HepG2 (cell line): ENCODE measurements around the gene GTF2F2. TPM values are rescaled to one million over a fixed set of nuclear protein-coding genes. Genes with fewer than 3 reads are reported as not detected.

Experiments used
- ATAC-seq: fragments of 200-7000 bp; cut with Tn5 transposase; 3 replicates; pipeline ENCODE4 v1.9.1; 2020; ENCODE audit warnings: mild to moderate bottlenecking, moderate library complexity
- BruUV-seq: library from RNA; stranded (reverse); fragments of 400-500 nt; replicated peaks from 2 replicates; lab custom pipeline; 2021; lab: Mats Ljungman, UMichigan
- CTCF ChIA-PET: fragments of 300-600 bp; formaldehyde crosslinking; extraction: SDS; loops from one replicate; lab custom pipeline; 2021; ENCODE audit warnings: low total read pairs, inconsistent platforms, low intra/inter-chr PET ratio; lab: Yijun Ruan, JAX
- POLR2A ChIA-PET: fragments of 350-600 bp; sonication (Branson Sonifier 250); formaldehyde crosslinking; loops from one replicate; lab custom pipeline; 2020; ENCODE audit warnings: antibody characterized with exemption, inconsistent platforms; lab: Yijun Ruan, JAX
- DNase-seq: peaks from one replicate; pipeline ENCODE4 v3.0.0-alpha.2; 2015; ENCODE audit warnings: low spot score
- FAIRE-seq: peaks from 3 replicates; lab custom pipeline; 2011; peaks lifted over from hg19 to GRCh38; lab: Jason Lieb, UNC
- H2AFZ ChIP-seq: one replicate; pipeline ENCODE4 v1.6.1; 2011; ENCODE audit warnings: low read length, inconsistent platforms
- H3K27ac ChIP-seq: fragments of 300-600 bp; 3 replicates; pipeline ENCODE4 v1.8.0; 2011; ENCODE audit warnings: mixed run types, mild to moderate bottlenecking, mixed read lengths, low read length, inconsistent platforms; ENCODE audit not compliant: insufficient read depth; ENCODE audit errors: extremely low read length
- H3K27me3 ChIP-seq, 2 experiments: fragments of 200-600 bp in 1 of 2; 2 replicates in 1 of 2; 3 replicates in 1 of 2; pipeline versions ENCODE4 v1.6.0 to v1.8.0; 2011; ENCODE audit warnings: low read length in 2 of 2, mild to moderate bottlenecking in 2 of 2, moderate library complexity in 2 of 2, inconsistent platforms in 1 of 2; ENCODE audit not compliant: insufficient read depth in 2 of 2, control insufficient read depth in 1 of 2
- H3K36me3 ChIP-seq, 2 experiments: fragments of 200-600 bp in 1 of 2; replicated peaks in 1 of 2; 2 replicates in 1 of 2; 3 replicates in 1 of 2; pipeline versions ENCODE4 v1.5.1 to v1.8.0; 2011; ENCODE audit warnings: low read length in 2 of 2, inconsistent platforms in 1 of 2; ENCODE audit not compliant: insufficient read depth in 2 of 2, control insufficient read depth in 1 of 2
- H3K4me1 ChIP-seq: 2 replicates; pipeline ENCODE4 v1.5.1; 2012; ENCODE audit warnings: low read length, inconsistent platforms; ENCODE audit not compliant: insufficient read depth
- H3K4me2 ChIP-seq: 2 replicates; pipeline ENCODE4 v1.6.0; 2011; ENCODE audit warnings: low read depth, low read length, inconsistent platforms
- H3K4me3 ChIP-seq, 3 experiments: fragments of 200-600 bp in 1 of 3; sonication (generic), shearing (Covaris generic) in 1 of 3; replicated peaks in 1 of 3; 2 replicates each; pipeline ENCODE4 v1.5.1; 2011 to 2016; ENCODE audit warnings: low read length in 3 of 3, inconsistent platforms in 2 of 3, low read depth in 2 of 3, mild to moderate bottlenecking in 2 of 3, control low read depth in 1 of 3, mixed read lengths in 1 of 3; ENCODE audit not compliant: insufficient read depth in 1 of 3
- H3K79me2 ChIP-seq: one replicate; pipeline ENCODE4 v1.6.1; 2011; ENCODE audit warnings: low read length, inconsistent platforms; ENCODE audit not compliant: insufficient read depth
- H3K9ac ChIP-seq: 2 replicates; pipeline ENCODE4 v1.6.0; 2011; ENCODE audit warnings: mild to moderate bottlenecking, low read depth, low read length, inconsistent platforms; ENCODE audit not compliant: insufficient read depth
- H3K9me3 ChIP-seq: 2 replicates; pipeline ENCODE4 v1.5.1; 2012; ENCODE audit warnings: mild to moderate bottlenecking, low read length
- H4K20me1 ChIP-seq: 2 replicates; pipeline ENCODE4 v1.6.0; 2011; ENCODE audit warnings: inconsistent platforms, mild to moderate bottlenecking, low read length, moderate library complexity; ENCODE audit not compliant: insufficient read depth
- ADNP ChIP-seq: sonication (generic); formaldehyde crosslinking; IDR thresholded peaks from 2 replicates; pipeline ENCODE4 v1.4.0; 2020; ENCODE audit warnings: missing genetic modification reagents
- ATF7-NPFF ChIP-seq: sonication (generic); formaldehyde crosslinking; IDR thresholded peaks from 2 replicates; pipeline ENCODE4 v1.8.1; 2023; ENCODE audit warnings: mild to moderate bottlenecking, low read depth, missing genetic modification reagents, moderate library complexity
- BCL3 ChIP-seq: sonication (generic); formaldehyde crosslinking; IDR thresholded peaks from 2 replicates; pipeline ENCODE4 v1.5.1; 2020; ENCODE audit warnings: mild to moderate bottlenecking, missing genetic modification reagents, moderate library complexity
- CAMTA2 ChIP-seq: sonication (generic); formaldehyde crosslinking; IDR thresholded peaks from 2 replicates; pipeline ENCODE4 v1.4.0; 2020; ENCODE audit warnings: mild to moderate bottlenecking, missing genetic modification reagents, borderline replicate concordance
- ETV5 ChIP-seq: IDR thresholded peaks from 2 replicates; pipeline ENCODE4 v1.6.1; 2018; ENCODE audit warnings: missing biosample characterization, missing genetic modification reagents, inconsistent platforms, borderline replicate concordance
- FOXA3 ChIP-seq: IDR thresholded peaks from 2 replicates; pipeline ENCODE4 v1.6.1; 2016; ENCODE audit warnings: missing genetic modification reagents, missing compliant biosample characterization
- HIVEP1 ChIP-seq: sonication (generic); formaldehyde crosslinking; IDR thresholded peaks from 2 replicates; pipeline ENCODE4 v1.4.0; 2020; ENCODE audit warnings: mild to moderate bottlenecking, missing genetic modification reagents
- JDP2 ChIP-seq: sonication (generic); formaldehyde crosslinking; IDR thresholded peaks from 2 replicates; pipeline ENCODE4 v1.8.1; 2022; ENCODE audit warnings: missing genetic modification reagents, borderline replicate concordance
- MXD4 ChIP-seq: IDR thresholded peaks from 2 replicates; pipeline ENCODE4 v1.6.1; 2016; ENCODE audit warnings: mild to moderate bottlenecking, missing biosample characterization, missing genetic modification reagents
- NCOA1 ChIP-seq: sonication (generic); formaldehyde crosslinking; IDR thresholded peaks from 2 replicates; pipeline ENCODE4 v1.9.0; 2021; ENCODE audit warnings: missing genetic modification reagents
- PBX3 ChIP-seq: sonication (generic); formaldehyde crosslinking; IDR thresholded peaks from 2 replicates; pipeline ENCODE4 v1.8.1; 2023; ENCODE audit warnings: missing genetic modification reagents, inconsistent platforms, borderline replicate concordance
- ZNF24 ChIP-seq: fragments of 450-650 bp; IDR thresholded peaks from 2 replicates; pipeline ENCODE4 v1.6.1; 2017; ENCODE audit warnings: antibody characterized with exemption, mild to moderate bottlenecking
- ZNF3 ChIP-seq: IDR thresholded peaks from 2 replicates; pipeline ENCODE4 v1.7.0; 2017; ENCODE audit warnings: inconsistent platforms
- ZNF558 ChIP-seq: sonication (generic); formaldehyde crosslinking; IDR thresholded peaks from 2 replicates; pipeline ENCODE4 v1.9.0; 2022; ENCODE audit warnings: mild to moderate bottlenecking, missing genetic modification reagents, borderline replicate concordance
- ZSCAN21 ChIP-seq: sonication (generic); formaldehyde crosslinking; IDR thresholded peaks from 2 replicates; pipeline ENCODE4 v1.8.0; 2022; ENCODE audit warnings: mild to moderate bottlenecking, missing genetic modification reagents, moderate library complexity, borderline replicate concordance
- WGBS: methylation state at CpG from one replicate; pipeline ENCODE4 v1.1.6; 2017; ENCODE audit warnings: low lambda C conversion rate; 5-methylcytosine and 5-hydroxymethylcytosine counted together
- in situ Hi-C: cut with HindIII; loops from 2 replicates; pipeline ENCODE4 v1.10.0; 2017; ENCODE audit warnings: low pct_unique_long_range_greater_than_20kb; ENCODE audit not compliant: extremely low pct_ligation_motif_present
- intact Hi-C: fragments of 100-400 bp; cut with micrococcal nuclease; formaldehyde crosslinking; loops from one replicate; pipeline ENCODE4 v1.10.0; 2022; ENCODE audit not compliant: unreplicated experiment
- polyA plus RNA-seq, 8 experiments: library from polyadenylated mRNA; depleted of rRNA in 3 of 8; stranded (reverse) in 7 of 8; unstranded in 1 of 8; fragments of >200 nt; fragmentation: Illumina TruSeq in 4 of 8; extraction: Trizol in 4 of 8; gene quantifications; 2 replicates each; pipeline versions ENCODE4 v1.2.1 to v1.2.3, GENCODE V29; 2011 to 2016; ENCODE audit warnings: low read depth in 4 of 8, missing spikeins in 1 of 8, mixed read lengths in 1 of 8; ENCODE audit not compliant: insufficient read depth in 1 of 8
- total RNA-seq, 5 experiments: library from RNA; depleted of rRNA; stranded (reverse); fragments of >200 nt; fragmentation: Illumina TruSeq; extraction: Trizol; gene quantifications; 2 replicates each; pipeline ENCODE4 v1.2.3, GENCODE V29; 2016; ENCODE audit warnings: low read depth in 1 of 5
- TF ChIP-seq, protein P1 (sequence below): sonication (generic); formaldehyde crosslinking; IDR thresholded peaks from 2 replicates; pipeline ENCODE4 v1.5.1; 2020; ENCODE audit warnings: mild to moderate bottlenecking, missing genetic modification reagents, borderline replicate concordance
- TF ChIP-seq, protein P2 (sequence below), 2 experiments: IDR thresholded peaks; 2 replicates each; pipeline ENCODE4 v1.6.1; 2011 to 2012; ENCODE audit warnings: low read length in 2 of 2, borderline replicate concordance in 1 of 2, low read depth in 1 of 2, mild to moderate bottlenecking in 1 of 2, moderate library complexity in 1 of 2

GTF2F2 gene
- total and polyA plus RNA-seq, 2 of the 13 experiments (the other 11 are each of a cell fraction or from before 2014, with no cell fraction given), result 10.6 to 32.8 TPM

DNA sequence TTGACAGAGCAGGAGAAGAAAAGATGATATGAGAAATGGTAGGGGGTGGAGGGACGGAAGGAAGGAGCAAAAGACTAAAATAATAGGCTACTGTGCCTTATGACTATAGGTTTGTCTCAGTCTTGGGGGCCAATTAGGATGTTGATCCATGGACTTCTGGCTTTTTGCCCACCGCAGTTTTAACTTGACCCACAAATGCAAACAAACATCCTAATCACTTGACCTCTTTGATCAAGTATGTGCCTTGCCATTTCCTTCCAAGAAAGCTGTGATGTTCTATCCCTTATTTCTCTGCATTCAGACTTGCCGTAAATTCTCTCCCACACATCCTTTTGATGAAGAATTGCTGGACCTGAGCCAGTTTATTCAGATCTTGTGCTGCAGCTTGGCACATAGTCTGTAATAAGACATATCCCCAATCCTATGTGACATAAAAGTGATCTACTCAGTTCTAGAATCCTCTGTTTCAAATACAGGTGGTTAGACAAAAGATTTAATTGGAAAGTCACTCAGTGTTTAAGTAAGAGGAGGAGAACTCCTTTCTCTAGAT is 157.9 kb downstream of the GTF2F2 start:
- DNase-seq, result no peak
- Histone ChIP-seq H3K9me3 (no peaks in the 10 kb centered on the region), H4K20me1 (no peaks in the 10 kb centered on the region), H3K9ac (no peak overlapping the region), H3K79me2 (no peaks in the 10 kb centered on the region), H3K4me1 (no peaks in the 10 kb centered on the region), H3K27me3 (no peaks in the 10 kb centered on the region), H3K4me2 (no peak overlapping the region), H3K4me3 (no peak overlapping the region), H3K27ac (no peak overlapping the region), H3K36me3 (peaks cover 2% of the 10 kb centered on the region in 2 experiments; a peak in 2 of 5 replicates), H2AFZ (no peak overlapping the region)
- ATAC-seq, result no peak
- in situ Hi-C loops, result no loop called here
- FAIRE-seq, result no peak
- intact Hi-C loops, result no loop called here
- ChIA-PET CTCF (no interaction called here), POLR2A (no interaction called here)
- no peak for TF ChIP-seq BCL3 (CRISPR knock-in tag)
- TF ChIP-seq MXD4 (CRISPR knock-in tag), result no peak
- TF ChIP-seq PBX3, result no peak
- TF ChIP-seq NCOA1 (CRISPR knock-in tag), result no peak
- no peak for TF ChIP-seq ZNF3 (CRISPR knock-in tag)
- no peak for TF ChIP-seq FOXA3
- TF ChIP-seq ZNF558 (CRISPR knock-in tag), result no peak
- TF ChIP-seq HIVEP1 (CRISPR knock-in tag), result no peak
- TF ChIP-seq, protein P1, sequence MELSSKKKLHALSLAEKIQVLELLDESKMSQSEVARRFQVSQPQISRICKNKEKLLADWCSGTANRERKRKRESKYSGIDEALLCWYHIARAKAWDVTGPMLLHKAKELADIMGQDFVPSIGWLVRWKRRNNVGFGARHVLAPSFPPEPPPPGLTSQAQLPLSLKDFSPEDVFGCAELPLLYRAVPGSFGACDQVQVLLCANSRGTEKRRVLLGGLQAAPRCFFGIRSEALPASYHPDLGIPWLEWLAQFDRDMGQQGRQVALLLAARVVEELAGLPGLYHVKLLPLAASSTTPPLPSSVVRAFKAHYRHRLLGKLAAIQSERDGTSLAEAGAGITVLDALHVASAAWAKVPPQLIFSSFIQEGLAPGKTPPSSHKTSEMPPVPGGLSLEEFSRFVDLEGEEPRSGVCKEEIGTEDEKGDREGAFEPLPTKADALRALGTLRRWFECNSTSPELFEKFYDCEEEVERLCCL (CRISPR knock-in tag), result no peak
- TF ChIP-seq ETV5 (CRISPR knock-in tag), result no peak
- no peak for TF ChIP-seq ADNP
- TF ChIP-seq ATF7-NPFF (CRISPR knock-in tag), result no peak
- no peak for TF ChIP-seq ZSCAN21 (CRISPR knock-in tag)
- no peak for TF ChIP-seq JDP2 (CRISPR knock-in tag)
- no peak for TF ChIP-seq ZNF24
- no peak for TF ChIP-seq CAMTA2
- TF ChIP-seq, protein P2, sequence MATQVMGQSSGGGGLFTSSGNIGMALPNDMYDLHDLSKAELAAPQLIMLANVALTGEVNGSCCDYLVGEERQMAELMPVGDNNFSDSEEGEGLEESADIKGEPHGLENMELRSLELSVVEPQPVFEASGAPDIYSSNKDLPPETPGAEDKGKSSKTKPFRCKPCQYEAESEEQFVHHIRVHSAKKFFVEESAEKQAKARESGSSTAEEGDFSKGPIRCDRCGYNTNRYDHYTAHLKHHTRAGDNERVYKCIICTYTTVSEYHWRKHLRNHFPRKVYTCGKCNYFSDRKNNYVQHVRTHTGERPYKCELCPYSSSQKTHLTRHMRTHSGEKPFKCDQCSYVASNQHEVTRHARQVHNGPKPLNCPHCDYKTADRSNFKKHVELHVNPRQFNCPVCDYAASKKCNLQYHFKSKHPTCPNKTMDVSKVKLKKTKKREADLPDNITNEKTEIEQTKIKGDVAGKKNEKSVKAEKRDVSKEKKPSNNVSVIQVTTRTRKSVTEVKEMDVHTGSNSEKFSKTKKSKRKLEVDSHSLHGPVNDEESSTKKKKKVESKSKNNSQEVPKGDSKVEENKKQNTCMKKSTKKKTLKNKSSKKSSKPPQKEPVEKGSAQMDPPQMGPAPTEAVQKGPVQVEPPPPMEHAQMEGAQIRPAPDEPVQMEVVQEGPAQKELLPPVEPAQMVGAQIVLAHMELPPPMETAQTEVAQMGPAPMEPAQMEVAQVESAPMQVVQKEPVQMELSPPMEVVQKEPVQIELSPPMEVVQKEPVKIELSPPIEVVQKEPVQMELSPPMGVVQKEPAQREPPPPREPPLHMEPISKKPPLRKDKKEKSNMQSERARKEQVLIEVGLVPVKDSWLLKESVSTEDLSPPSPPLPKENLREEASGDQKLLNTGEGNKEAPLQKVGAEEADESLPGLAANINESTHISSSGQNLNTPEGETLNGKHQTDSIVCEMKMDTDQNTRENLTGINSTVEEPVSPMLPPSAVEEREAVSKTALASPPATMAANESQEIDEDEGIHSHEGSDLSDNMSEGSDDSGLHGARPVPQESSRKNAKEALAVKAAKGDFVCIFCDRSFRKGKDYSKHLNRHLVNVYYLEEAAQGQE (IDR thresholded peaks at IDR 0.05; ENCODE audit: borderline replicate concordance in 1 of 2, low read depth in 1 of 2, low read length in 2 of 2), result no peak
- no TSS peak for BruUV-seq
- 93% methylated on average over 3 of the region's 3 CpGs for WGBS
